Coronary artery (tissue), 2 donors: ENCODE measurements around the gene GPR55.

Experiments
- DNase-seq: peaks from one replicate; pipeline ENCODE4 v3.0.0-alpha.2; 2017; ENCODE audit warnings: low spot score
- H3K27ac ChIP-seq, 2 donors: fragments of 200-600 bp; sonication (generic); one replicate each; pipeline ENCODE4 v1.5.1; 2016 to 2019
- H3K4me3 ChIP-seq: fragments of 200-600 bp; sonication (generic); 2 replicates; pipeline ENCODE4 v1.5.1; 2016; ENCODE audit warnings: mild to moderate bottlenecking, moderate library complexity
- CTCF ChIP-seq: fragments of 200-600 bp; sonication (generic); IDR thresholded peaks from one replicate; pipeline ENCODE4 v1.5.1; 2019; ENCODE audit warnings: antibody characterized with exemption

The GPR55 gene

DNA sequence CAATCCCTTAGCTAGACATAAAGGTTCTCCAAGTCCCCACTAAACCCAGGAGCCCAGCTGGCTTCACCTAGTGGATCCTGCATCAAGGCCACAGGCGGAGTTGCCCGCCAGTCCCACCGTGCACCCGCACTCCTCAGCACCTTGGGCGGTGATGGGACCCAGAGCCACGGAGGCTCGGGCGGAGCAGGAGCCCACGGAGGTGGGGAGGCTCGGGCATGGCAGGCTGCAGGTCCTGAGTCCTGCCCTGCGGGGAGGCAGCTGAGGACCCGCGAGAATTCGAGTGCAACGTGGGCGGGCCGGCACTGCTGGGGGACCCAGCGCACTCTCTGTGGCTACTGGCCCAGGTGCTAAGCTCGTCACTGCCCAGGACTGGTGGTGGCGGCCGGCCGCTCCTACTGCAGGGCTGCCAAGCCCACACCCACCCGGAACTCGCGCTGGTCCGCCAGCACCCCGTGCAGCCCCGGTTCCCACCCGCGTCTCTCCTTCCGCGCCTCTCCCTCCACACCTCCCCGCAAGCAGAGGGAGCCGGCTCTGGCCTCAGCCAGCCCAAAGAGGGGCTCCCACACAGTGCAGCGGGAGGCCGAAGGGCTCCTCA lies 39.2 kb upstream of the GPR55 start:
- no peak overlapping the region for H3K27ac ChIP-seq
- peak; percentile 49 for DNase-seq
- no peak overlapping the region for H3K4me3 ChIP-seq
- no peak for TF ChIP-seq CTCF

- no peak for TF ChIP-seq CTCF
- Histone ChIP-seq H3K27ac (no peak overlapping the region), H3K4me3 (no peak overlapping the region)
- no peak for DNase-seq
These were observed 36.0 kb upstream of the GPR55 start for GRCh38 chr2:230961091-230961491.

DNA sequence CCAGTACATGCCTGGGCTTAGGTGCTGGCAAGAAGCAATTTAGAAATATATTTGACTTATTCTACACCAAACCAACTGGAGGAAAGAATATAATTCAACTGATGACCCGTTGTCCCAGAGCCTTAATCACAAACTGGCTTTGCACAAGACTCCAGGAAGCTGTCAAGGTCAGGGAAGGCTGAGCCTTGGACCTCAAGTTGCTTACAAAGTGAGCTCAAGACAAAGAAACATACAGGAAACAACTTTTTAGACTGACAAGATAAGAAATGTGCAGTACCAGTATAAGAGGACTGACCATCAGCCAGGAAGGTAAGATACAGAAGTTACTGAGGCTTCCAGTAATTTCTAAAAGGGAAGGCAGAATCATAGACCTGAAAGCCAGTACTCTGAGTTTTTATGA lies 35.0 kb upstream of the GPR55 start:
- TF ChIP-seq CTCF = no peak
- H3K4me3 ChIP-seq = no peak overlapping the region
- DNase-seq = no peak

DNA sequence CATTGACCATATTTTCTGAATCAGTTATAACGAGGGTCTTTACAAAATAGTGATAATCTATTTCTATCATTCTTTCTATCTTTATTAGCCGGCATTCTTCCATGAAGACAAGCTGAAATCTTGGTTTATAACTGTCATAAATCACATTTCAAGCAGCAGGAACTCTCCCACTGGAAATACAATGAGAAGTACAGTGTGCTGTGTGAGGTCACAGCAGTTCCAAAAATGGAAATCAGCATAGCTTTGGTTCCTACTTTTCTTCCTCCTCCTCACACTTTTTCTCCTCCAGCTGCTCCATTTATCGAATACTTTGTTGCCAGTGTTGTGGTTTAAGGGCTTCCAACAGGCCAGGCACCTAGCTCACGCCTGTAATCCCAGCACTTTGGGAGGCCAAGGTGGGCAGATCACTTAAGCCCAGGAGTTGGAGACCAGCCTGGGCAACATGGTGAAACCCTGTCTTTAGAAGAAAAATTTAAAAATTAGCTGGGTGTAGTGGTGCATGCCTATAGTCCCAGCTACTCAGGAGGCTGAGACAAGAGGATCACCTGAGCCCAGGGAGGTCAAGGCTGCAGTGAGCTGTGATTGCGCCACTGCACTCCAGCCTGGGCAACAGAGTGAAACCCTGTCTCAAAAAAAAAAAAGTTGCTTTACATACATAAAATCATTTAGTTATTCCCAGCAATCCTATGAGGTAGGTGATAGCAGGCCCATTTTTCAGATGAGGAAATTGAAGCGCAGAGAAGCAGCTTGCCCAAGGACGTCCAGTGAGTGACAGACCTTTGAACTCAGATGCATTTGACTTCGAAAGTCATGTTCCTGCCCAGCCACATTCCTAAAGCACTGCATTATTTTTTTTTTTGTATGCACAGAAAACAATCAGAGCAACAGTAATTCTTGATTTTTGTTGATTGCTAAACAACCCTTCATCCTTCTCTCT lies 34.0 kb upstream of the GPR55 start:
- no peak for DNase-seq

More for the DNA sequence above, 35.0 kb upstream of the GPR55 start:
- H3K27ac ChIP-seq = no peak overlapping the region

DNA sequence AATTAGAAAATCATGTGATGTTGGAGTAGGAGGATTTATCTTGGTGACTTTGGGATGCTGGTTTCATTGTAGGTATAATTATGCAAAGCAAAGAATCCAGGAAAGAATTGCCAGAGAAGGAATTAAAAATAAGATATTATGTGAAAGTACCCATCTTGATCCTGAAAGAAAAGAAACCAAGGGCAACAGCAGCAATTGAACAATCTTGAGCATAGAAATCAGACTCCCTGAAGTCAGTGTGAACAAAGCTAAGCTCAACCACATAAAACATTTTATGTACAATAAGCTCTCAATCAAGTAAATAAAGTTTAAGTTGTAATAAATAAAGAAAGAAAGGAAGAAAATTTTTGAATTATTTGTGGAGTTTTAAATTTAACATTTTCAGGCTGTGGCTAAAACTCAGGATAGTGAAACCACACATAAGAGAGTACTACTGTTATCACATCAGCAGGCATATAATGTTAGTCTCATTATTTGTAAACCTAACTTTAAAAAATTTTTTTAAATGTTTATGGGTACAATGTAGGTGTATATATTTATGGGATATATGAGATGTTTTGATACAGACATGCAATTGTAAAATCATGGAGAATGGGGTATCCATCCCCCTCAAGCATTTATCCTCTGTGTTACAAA lies 32.8 kb upstream of the GPR55 start:
- no peak for DNase-seq
- Histone ChIP-seq H3K27ac (no peak overlapping the region), H3K4me3 (peak overlapping the region; percentile 61)
- no peak for TF ChIP-seq CTCF

More for the DNA sequence above, 34.0 kb upstream of the GPR55 start:
- no peak for TF ChIP-seq CTCF
- H3K27ac ChIP-seq = no peak overlapping the region
- H3K4me3 ChIP-seq = no peak overlapping the region

- Histone ChIP-seq H3K27ac (no peak overlapping the region), H3K4me3 (peak overlapping the region; percentile 61)
- no peak for DNase-seq
- no peak for TF ChIP-seq CTCF
These were observed 32.0 kb upstream of the GPR55 start for GRCh38 chr2:230956827-230957755.
